IPS-NIHi11 (cell line): Measurements from ENCODE around the gene RPL22.
"Not testable (repeated sequence)": the region's sequence is repeated elsewhere in the genome, so short reads cannot be mapped to it uniquely, and the experiment has no call there.

Experiments used
- DNase-seq: peaks from one replicate; pipeline ENCODE4 v3.0.0; 2012; ENCODE audit warnings: mixed read lengths, low spot score

Gene RPL22

GRCh38 chr1:6233376-6233775, 34.0 kb upstream of the RPL22 start:
- DNase-seq = no peak

- no peak for DNase-seq
These were observed 26.3 kb upstream of the RPL22 start for GRCh38 chr1:6225651-6226050.

- no peak for DNase-seq
These were observed 25.3 kb upstream of the RPL22 start for GRCh38 chr1:6224718-6225117.

- no peak for DNase-seq
These were observed 24.2 kb upstream of the RPL22 start for GRCh38 chr1:6223617-6224016.

- no peak for DNase-seq
These were observed 23.2 kb upstream of the RPL22 start for GRCh38 chr1:6222636-6223035.

- no peak for DNase-seq
These were observed 21.9 kb upstream of the RPL22 start for GRCh38 chr1:6221210-6221784.

- peak; percentile 45 for DNase-seq
These were observed 20.8 kb upstream of the RPL22 start for GRCh38 chr1:6220236-6220635.

GRCh38 chr1:6219641-6220040, 20.2 kb upstream of the RPL22 start:
- DNase-seq = not testable (repeated sequence)

- DNase-seq = no peak
These were observed 19.2 kb upstream of the RPL22 start for GRCh38 chr1:6218375-6219164.

- no peak for DNase-seq
These were observed 13.0 kb upstream of the RPL22 start for GRCh38 chr1:6212193-6212959.

- DNase-seq = no peak
These were observed 12.3 kb upstream of the RPL22 start for GRCh38 chr1:6211731-6212130.

- DNase-seq = no peak
These were observed 11.4 kb upstream of the RPL22 start for GRCh38 chr1:6210591-6211355.

GRCh38 chr1:6209661-6210580, 10.5 kb upstream of the RPL22 start:
- DNase-seq = peak; percentile 63

- DNase-seq = peak; percentile 71
These were observed 9.6 kb upstream of the RPL22 start for GRCh38 chr1:6208723-6209660.

- DNase-seq = no peak
These were observed 8.5 kb upstream of the RPL22 start for GRCh38 chr1:6207921-6208320.

GRCh38 chr1:6207075-6207885, 7.9 kb upstream of the RPL22 start:
- DNase-seq = no peak

- DNase-seq = no peak
These were observed 7.1 kb upstream of the RPL22 start for GRCh38 chr1:6206520-6206855.

- DNase-seq = peak; percentile 84
These were observed 6.6 kb upstream of the RPL22 start, which contains the start of gene RNF207 for GRCh38 chr1:6205849-6206519. Gene RNF207, plus strand, starts transcription at chr1:6206119. Its CDS starts 417 bp downstream, at chr1:6206536.

GRCh38 chr1:6202256-6202655, 2.9 kb upstream of the RPL22 start:
- DNase-seq = no peak
